Measurements from ENCODE around the gene ROR1.

Gene ROR1

DNA sequence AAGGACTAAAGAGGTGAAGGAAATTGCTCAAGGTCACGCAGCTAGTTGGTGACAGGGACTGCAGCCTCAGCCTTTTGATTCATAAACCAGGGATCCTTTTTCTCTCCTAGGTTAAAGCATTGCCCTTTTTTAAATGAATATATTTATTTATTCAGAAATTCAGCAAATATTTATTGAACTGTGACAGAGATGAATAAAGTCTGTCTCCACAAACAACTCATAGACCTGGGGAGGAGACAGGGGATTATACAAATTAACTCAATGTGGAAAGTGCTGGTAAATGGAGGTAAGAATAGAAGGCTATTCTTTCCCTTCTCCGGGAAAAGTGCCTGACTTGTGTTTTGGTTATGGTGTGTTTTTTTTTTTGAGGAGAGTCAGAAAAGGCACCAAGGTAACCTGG, 110.7 kb downstream of the ROR1 start:
- DNase-seq (ENCODE audit: low read depth in 2 of 2) = no peak

DNA sequence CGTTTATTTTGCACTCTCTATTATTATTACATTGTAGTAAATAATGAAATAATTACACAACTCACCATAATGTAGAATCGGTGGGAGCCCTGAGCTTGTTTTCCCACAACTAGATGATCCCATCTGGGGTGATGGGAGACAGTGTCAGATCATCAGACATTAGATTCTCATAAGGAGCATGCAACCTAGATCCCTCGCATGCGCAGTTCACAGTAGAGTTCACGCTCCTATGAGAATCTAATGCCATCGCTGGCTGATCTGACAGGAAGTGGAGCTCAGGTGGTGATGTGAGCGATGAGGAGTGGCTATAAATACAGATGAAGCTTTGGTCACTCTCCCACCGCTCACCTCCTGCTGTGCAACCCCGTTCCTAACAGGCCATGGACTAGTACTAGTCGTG, 112.1 kb downstream of the ROR1 start:
- DNase-seq (ENCODE audit: low read depth in 2 of 2) = no peak

GRCh38 chr1:63886340-63886739, 112.5 kb downstream of the ROR1 start:
- no peak for DNase-seq (ENCODE audit: low read depth in 2 of 2)

GRCh38 chr1:63887809-63888208, 114.0 kb downstream of the ROR1 start:
- no peak for DNase-seq (ENCODE audit: low read depth in 2 of 2)

- DNase-seq (ENCODE audit: low read depth in 2 of 2) = no peak
These were observed 115.2 kb downstream of the ROR1 start for GRCh38 chr1:63888984-63889383.

DNA sequence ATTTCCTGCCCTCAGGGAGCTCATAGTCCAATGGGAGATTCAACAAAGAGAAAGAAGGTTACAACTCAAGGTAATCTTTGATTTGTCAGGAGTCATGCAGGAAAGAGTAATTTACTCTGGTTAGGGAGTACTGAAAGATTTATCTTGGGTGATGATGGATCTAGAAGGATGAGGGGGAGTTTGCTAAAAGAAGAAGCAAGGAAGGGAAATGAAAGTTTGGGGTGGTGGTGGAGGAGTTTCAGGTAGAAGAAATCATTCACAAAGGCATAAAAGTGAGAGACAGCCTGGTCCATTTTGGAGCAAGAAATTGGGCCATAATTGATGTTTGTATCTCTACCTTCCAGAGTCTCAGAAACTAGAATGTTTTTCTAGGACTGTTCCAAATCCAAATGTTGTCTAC, 116.7 kb downstream of the ROR1 start:
- no peak for DNase-seq (ENCODE audit: low read depth in 2 of 2)

- DNase-seq (ENCODE audit: low read depth in 2 of 2) = no peak
These were observed 117.4 kb downstream of the ROR1 start for GRCh38 chr1:63891060-63891690.

- DNase-seq (ENCODE audit: low read depth in 2 of 2) = no peak
These were observed 119.0 kb downstream of the ROR1 start for GRCh38 chr1:63892632-63893395.

DNA sequence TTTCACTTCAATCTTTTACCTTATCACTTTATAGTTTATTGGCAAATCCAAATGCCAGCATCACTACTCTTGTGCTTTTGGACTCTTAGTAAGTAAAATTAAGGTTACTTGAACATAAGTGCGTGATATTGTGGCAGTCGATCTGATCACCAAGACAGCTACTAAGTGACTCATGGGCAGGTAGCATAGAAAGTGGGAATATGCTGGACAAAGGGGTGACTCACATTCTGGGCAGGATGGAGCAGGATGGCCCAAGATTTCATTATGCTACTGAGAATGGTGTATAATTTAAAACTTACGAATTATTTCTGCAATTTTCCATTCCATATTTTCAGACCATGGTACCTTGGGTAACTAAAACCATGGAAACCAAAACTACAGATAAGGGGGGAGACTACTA, 120.2 kb downstream of the ROR1 start:
- DNase-seq (ENCODE audit: low read depth in 2 of 2) = no peak

GRCh38 chr1:63894627-63895265, 120.9 kb downstream of the ROR1 start:
- DNase-seq (ENCODE audit: low read depth in 2 of 2) = no peak

- DNase-seq (ENCODE audit: low read depth in 2 of 2) = no peak
These were observed 122.9 kb downstream of the ROR1 start for GRCh38 chr1:63896755-63897154.

DNA sequence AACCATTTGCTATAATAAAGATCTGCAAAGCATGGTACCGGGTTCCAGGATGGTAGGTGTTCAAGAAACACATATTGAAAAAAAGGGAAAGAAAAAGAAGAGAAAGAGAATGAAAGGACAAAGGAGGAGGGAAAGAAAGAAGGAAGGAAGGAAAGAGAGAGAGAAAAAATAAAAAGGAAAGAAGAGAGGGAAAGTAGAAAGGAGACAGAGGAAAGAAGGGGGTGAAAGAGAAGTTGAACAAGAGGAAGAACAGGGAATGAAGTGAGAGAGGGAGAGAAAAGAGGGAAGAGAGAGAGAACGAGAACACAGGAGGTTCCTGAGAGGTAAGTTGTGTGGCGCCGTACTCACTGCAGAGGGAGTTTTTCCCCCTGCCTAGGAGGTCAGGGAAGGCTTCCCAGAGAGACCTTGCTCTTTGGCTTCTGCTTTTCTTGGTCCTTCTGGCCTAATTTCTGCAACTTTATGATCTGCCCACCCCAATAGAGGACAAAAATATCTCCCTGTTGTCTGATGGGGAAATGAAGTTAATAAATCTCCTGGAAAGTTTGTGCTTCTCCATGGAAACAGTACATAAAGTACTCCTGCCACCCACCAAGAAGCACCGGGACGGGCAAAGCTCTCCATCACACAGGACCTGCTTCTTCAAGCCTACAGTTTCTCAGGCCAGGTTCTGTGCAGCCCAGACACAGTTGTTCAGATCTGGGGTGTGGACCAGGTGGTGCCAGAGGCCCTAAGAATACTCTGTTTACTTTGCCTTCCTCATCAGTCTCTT, 124.8 kb downstream of the ROR1 start:
- DNase-seq (ENCODE audit: low read depth in 2 of 2) = no peak

DNA sequence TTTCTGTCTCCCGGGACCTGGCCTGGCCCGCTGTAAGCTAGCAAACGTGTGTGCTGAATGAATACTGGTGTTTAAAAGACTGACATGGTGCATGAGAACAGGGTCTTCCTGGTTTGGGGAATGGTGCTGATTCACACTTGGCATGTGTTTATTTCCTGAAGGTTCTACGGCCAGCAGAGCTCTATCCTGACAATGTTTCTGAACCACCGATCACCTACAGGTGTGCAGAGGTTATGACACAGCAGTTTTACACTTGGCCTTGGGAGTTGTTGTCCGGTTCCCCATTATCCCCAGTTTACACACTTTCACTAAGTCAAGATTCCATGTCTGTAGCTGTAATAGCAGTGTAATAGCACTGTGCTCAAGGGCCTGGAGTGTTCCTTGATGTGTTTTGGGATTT, 127.3 kb downstream of the ROR1 start:
- no peak for DNase-seq (ENCODE audit: low read depth in 2 of 2)

GRCh38 chr1:63902844-63903589, 129.2 kb downstream of the ROR1 start:
- DNase-seq (ENCODE audit: low read depth in 2 of 2) = no peak

DNA sequence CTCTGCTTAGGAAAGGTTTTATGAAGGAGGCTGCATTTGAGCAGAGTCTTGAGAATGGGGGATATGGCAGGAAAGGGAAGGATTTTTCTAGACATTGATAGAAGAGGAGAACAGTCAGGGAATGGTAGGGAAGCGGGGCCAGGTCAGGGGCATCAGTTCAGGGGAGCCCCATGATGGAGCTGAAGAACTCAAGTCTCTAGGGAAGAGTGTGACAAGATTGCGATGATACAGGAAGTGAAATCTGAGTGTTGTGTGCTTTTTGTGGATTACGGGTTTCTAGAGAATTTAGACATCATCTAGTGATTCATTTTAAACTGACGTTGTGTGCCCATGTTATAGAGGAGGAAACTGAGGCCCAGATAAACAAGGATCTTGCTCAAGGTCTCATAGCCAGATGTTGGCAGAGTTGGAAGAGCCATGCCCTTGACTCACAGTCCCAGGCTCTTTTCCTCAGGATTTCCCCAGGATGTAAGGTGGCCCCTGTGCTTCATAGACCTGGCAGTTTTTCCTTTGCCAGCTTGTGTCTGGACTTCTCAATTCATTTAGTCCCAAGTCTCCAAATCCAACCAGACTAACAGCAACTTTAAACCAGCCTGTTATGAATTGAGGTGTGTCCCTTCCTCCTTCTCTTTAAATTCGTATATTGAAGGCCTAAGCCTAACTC, 130.3 kb downstream of the ROR1 start:
- no peak for DNase-seq (ENCODE audit: low read depth in 2 of 2)

DNA sequence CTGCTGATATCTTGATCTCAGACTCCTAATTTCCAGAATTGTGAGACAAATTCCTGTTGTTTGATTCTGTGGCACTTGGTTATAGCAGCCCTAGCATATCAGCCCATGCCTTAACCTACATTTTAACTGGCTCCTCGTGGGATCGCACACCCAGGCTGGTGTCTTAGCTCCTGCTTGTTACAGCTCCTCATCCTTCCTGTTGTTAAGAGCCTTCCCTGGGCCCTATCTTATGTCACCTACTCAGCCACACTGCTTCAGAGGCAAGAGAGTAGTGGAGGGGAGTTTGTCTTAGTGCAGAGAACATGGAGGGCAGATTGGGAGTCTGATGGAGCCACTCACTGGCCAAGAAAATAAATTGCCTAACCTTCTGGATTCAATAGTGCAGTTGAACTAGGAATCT, 131.0 kb downstream of the ROR1 start:
- DNase-seq (ENCODE audit: low read depth in 2 of 2) = no peak

- no peak for DNase-seq (ENCODE audit: low read depth in 2 of 2)
These were observed 132.4 kb downstream of the ROR1 start for GRCh38 chr1:63906047-63906704.

DNA sequence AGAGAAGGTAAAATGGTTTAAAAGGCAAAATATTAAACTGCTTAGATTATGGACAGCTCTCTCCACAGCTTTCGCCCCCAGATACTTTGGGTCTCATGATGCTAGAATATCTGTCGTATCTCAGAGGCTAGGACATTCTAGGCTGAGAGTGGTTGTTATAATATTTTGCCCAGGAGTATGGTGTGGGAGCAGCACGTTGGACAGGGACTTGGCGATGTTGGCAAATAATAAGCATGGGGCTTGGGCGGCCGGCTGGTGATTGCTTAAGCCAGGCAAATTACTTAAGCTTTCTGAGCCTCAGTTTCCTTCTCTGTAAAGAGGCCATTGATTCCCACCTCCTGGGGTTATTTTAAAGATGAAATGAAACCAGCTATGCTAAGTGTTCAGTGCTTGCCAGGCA, 133.2 kb downstream of the ROR1 start:
- DNase-seq (ENCODE audit: low read depth in 2 of 2) = no peak

DNA sequence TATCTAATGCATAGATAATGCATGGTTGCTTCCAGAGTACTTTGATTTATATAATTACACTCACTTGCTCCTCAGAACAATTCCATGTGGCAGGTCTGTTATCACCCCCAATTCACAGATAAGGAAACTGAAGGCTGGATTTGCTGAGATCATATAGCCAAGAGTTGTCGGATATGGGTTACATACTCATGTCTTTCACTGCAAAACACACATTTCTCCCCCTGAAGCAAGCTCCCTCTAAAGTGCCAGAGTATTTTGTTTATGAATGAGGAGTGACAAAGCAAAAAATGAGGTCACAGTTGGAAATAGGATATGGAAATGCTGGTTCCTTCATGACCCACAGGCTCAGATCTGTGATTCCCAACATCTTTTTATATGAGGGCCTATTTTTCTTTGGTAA, 134.2 kb downstream of the ROR1 start:
- DNase-seq (ENCODE audit: low read depth in 2 of 2) = no peak

GRCh38 chr1:63909526-63909925, 135.7 kb downstream of the ROR1 start:
- DNase-seq (ENCODE audit: low read depth in 2 of 2) = no peak

DNA sequence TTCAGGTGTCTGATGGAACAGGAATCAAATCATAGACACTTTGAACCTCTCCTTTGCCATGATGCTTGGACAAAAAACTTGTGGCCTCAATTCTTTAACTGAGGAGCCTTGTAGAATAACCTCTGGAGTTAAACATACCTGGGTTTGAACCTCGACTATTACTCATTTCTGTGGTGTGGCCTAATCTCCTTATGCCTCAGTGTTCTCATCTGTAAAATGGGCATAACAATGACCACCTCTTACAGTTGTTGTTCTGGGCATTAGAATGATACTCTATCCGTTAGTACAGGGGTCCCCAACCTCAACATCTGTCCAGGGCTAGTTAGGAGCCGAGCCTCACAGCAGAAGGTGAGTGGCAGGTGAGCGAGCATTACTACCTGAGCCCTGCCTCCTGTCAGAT, 137.2 kb downstream of the ROR1 start:
- DNase-seq (ENCODE audit: low read depth in 2 of 2) = no peak

Measured in stimulated activated CD8-positive, alpha-beta memory T cell treated with anti-CD3 and anti-CD28 coated beads, Interleukin-15, amount 100 ng/mL, for 4 hours (primary cell).